HEK293T (cell line): ENCODE measurements around the gene SYT12.
"Not testable (repeated sequence)": the region's sequence is repeated elsewhere in the genome, so short reads cannot be mapped to it uniquely, and the experiment has no call there.

ENCODE experiments used
- ELF4 ChIP-seq: fragments of 450-650 bp; IDR thresholded peaks from 2 replicates; pipeline ENCODE4 v1.6.1; 2017; ENCODE audit warnings: antibody characterized with exemption
- FOXK2 ChIP-seq: fragments of 450-650 bp; IDR thresholded peaks from 2 replicates; pipeline ENCODE4 v1.6.1; 2016; ENCODE audit warnings: mild to moderate bottlenecking
- FOXM1 ChIP-seq: fragments of 450-650 bp; IDR thresholded peaks from 2 replicates; pipeline ENCODE4 v1.6.1; 2017; ENCODE audit warnings: mild to moderate bottlenecking, borderline replicate concordance
- HDGF ChIP-seq: fragments of 450-650 bp; IDR thresholded peaks from 2 replicates; pipeline ENCODE4 v1.6.1; 2017; ENCODE audit warnings: antibody characterized with exemption, borderline replicate concordance
- NFRKB ChIP-seq: fragments of 450-650 bp; IDR thresholded peaks from 2 replicates; pipeline ENCODE4 v1.6.1; 2016; ENCODE audit warnings: mild to moderate bottlenecking, moderate library complexity
- PKNOX1 ChIP-seq: fragments of 450-650 bp; IDR thresholded peaks from 2 replicates; pipeline ENCODE4 v1.6.1; 2016
- SP1 ChIP-seq: fragments of 450-650 bp; IDR thresholded peaks from 2 replicates; pipeline ENCODE4 v1.6.1; 2017
- SUZ12 ChIP-seq: fragments of 450-650 bp; IDR thresholded peaks from 2 replicates; pipeline ENCODE4 v1.6.1; 2016; ENCODE audit warnings: mild to moderate bottlenecking
- TARDBP ChIP-seq: fragments of 450-650 bp; IDR thresholded peaks from 2 replicates; pipeline ENCODE4 v1.6.1; 2016

- not testable (repeated sequence) for TF ChIP-seq NFRKB, SUZ12, SP1, TARDBP, ELF4, FOXM1, FOXK2, HDGF, PKNOX1
Measured at GRCh38 chr11:67005200-67005599, 17.7 kb upstream of the SYT12 start.
